ENCODE results near the gene MRPS18A.

Gene MRPS18A

GRCh38 chr6:43647613-43648012 is 40.0 kb downstream of the MRPS18A start:
- Mint-ChIP-seq H3K4me1 (peaks cover 5% of the 10 kb centered on the region), H3K27ac (no peak overlapping the region), H3K36me3 (ENCODE audit: low read depth) (peaks cover 1% of the 10 kb centered on the region), H3K9me3 (no peaks in the 10 kb centered on the region), H3K4me3 (no peak overlapping the region), H3K27me3 (ENCODE audit: low read depth) (no peaks in the 10 kb centered on the region)
- no peak for TF ChIP-seq CTCF (IDR thresholded peaks at IDR 0.05; ENCODE audit: unreplicated experiment in 3 of 3)

GRCh38 chr6:43645613-43645964 is 42.0 kb downstream of the MRPS18A start:
- H3K27ac Mint-ChIP-seq, result peak overlapping the region; percentile 63 to 74 (median 66)
- peak overlapping the region; percentile 84 to 88 (median 86) for H3K4me3 Mint-ChIP-seq
- no peak for TF ChIP-seq CTCF (IDR thresholded peaks at IDR 0.05; ENCODE audit: unreplicated experiment in 3 of 3)
- peaks cover 14% of the 10 kb centered on the region for H3K36me3 Mint-ChIP-seq (ENCODE audit: low read depth)
- H3K27me3 Mint-ChIP-seq (ENCODE audit: low read depth), result no peaks in the 10 kb centered on the region
- H3K4me1 Mint-ChIP-seq, result peaks cover 5% of the 10 kb centered on the region
- H3K9me3 Mint-ChIP-seq, result no peaks in the 10 kb centered on the region

- no peak for TF ChIP-seq CTCF (IDR thresholded peaks at IDR 0.05; ENCODE audit: unreplicated experiment in 3 of 3)
- Mint-ChIP-seq H3K27ac (peak within 1 kb of the TSS; percentile 63 to 74 (median 66)), H3K4me1 (peaks cover 5% of the 10 kb centered on the region), H3K4me3 (peak within 1 kb of the TSS; percentile 84 to 88 (median 86)), H3K36me3 (ENCODE audit: low read depth) (peaks cover 19% of the 10 kb centered on the region), H3K27me3 (ENCODE audit: low read depth) (no peaks in the 10 kb centered on the region), H3K9me3 (no peaks in the 10 kb centered on the region)
Measured at GRCh38 chr6:43644940-43645612, 42.5 kb downstream of the MRPS18A start, which contains the start of gene RSPH9. Gene RSPH9, plus strand, starts transcription at chr6:43645036. Its CDS starts 63 bp downstream, at chr6:43645099.

GRCh38 chr6:43639984-43640800 is 47.4 kb downstream of the MRPS18A start:
- H3K27ac Mint-ChIP-seq, result no peak overlapping the region
- no peaks in the 10 kb centered on the region for H3K27me3 Mint-ChIP-seq (ENCODE audit: low read depth)
- TF ChIP-seq CTCF (IDR thresholded peaks at IDR 0.05; ENCODE audit: unreplicated experiment in 3 of 3), result no peak
- H3K36me3 Mint-ChIP-seq (ENCODE audit: low read depth), result peaks cover 34% of the 10 kb centered on the region
- H3K4me3 Mint-ChIP-seq, result peak overlapping the region; percentile 13 to 46 (median 27)
- H3K9me3 Mint-ChIP-seq, result no peaks in the 10 kb centered on the region
- H3K4me1 Mint-ChIP-seq, result peaks cover 29% of the 10 kb centered on the region

- Mint-ChIP-seq H3K4me3 (peak overlapping the region; percentile 98 to 100 (median 99)), H3K9me3 (no peaks in the 10 kb centered on the region), H3K27ac (peak overlapping the region; percentile 95 to 98 (median 96)), H3K36me3 (ENCODE audit: low read depth) (peaks cover 25% of the 10 kb centered on the region), H3K4me1 (peaks cover 41% of the 10 kb centered on the region), H3K27me3 (ENCODE audit: low read depth) (no peaks in the 10 kb centered on the region)
- no peak for TF ChIP-seq CTCF (IDR thresholded peaks at IDR 0.05; ENCODE audit: unreplicated experiment in 3 of 3)
Measured at GRCh38 chr6:43636308-43636659, 51.3 kb downstream of the MRPS18A start.

Data from nephron (organoid).